GM12864 (cell line): ENCODE data around the gene TBRG4.

Experiments used
- DNase-seq: peaks from one replicate; pipeline ENCODE4 v3.0.0-alpha.2; 2011; ENCODE audit warnings: low read depth
- H3K4me3 ChIP-seq: 2 replicates; pipeline ENCODE4 v1.5.1; 2011; ENCODE audit warnings: mild to moderate bottlenecking, low read depth, low read length, control low read depth
- TF ChIP-seq, protein P1 (sequence below): IDR thresholded peaks from 2 replicates; pipeline ENCODE4 v1.5.1; 2011; ENCODE audit warnings: low read depth, mild to moderate bottlenecking, moderate library complexity, low read length, control low read depth, inconsistent platforms; ENCODE audit errors: missing control alignments

Gene TBRG4

DNA sequence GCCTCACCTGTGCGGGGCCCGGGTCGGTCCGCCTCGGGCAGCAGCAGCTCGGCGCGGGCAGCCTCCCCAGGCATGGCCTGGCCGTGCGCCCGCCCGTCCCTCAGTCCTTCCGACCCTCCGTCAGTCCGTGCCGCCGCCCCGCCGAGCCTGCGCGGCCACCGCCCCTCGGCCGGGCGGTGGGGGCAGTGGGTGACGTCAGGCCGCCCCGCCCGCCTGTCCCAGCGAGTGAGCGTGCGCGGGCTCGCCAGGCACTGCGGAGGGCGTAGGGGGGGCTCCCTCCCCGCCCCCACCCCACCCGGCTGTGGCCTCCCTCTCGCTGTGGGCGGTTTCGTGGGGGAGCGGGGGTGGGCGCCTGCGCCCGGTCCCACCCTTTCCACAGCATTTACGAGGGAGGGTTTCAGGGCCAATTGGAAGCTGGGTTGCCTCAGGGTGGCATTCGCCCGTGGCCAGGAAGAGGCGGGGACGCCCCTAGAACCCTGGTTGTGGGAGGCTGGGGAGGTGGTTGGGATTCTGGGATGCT is 22.6 kb downstream of the TBRG4 start, which contains the start of gene NACAD:
NACAD (minus strand) TSS at position 149 of the 520 bp plus-strand sequence; CDS start at position 74, 75 bp downstream.
- TF ChIP-seq, protein P1, sequence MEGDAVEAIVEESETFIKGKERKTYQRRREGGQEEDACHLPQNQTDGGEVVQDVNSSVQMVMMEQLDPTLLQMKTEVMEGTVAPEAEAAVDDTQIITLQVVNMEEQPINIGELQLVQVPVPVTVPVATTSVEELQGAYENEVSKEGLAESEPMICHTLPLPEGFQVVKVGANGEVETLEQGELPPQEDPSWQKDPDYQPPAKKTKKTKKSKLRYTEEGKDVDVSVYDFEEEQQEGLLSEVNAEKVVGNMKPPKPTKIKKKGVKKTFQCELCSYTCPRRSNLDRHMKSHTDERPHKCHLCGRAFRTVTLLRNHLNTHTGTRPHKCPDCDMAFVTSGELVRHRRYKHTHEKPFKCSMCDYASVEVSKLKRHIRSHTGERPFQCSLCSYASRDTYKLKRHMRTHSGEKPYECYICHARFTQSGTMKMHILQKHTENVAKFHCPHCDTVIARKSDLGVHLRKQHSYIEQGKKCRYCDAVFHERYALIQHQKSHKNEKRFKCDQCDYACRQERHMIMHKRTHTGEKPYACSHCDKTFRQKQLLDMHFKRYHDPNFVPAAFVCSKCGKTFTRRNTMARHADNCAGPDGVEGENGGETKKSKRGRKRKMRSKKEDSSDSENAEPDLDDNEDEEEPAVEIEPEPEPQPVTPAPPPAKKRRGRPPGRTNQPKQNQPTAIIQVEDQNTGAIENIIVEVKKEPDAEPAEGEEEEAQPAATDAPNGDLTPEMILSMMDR = no peak
- H3K4me3 ChIP-seq = no peak within 1 kb of the TSS
- no peak for DNase-seq

DNA sequence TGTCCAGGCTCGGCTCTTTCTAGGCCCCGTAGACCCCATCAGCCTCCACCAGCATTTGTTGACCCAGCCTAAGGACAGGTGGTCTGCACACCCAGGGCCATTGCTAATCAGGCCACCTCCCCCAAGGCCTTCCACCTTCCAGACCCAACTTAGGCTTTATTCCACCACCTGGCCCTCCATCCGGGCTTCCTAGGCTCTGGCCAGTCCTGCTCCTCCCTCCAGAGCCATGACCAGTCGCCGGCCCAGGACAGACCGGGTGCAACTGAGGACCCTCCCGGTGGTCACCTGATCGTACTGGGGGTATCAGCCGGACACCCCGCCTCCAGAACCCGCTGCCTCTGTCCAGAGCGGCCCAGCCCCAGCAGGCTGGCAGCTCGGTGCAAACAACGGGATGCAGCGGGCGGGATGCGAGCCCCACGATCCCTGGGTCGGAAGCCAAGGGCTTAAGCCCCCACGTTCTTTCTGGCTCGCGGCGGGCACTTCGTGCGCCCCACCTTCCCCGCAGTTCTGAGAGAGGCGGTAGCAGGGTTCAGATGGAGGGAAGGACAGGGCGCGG is 23.3 kb downstream of the TBRG4 start:
- H3K4me3 ChIP-seq = no peak overlapping the region
- TF ChIP-seq, protein P1 = no peak
- no peak for DNase-seq

DNA sequence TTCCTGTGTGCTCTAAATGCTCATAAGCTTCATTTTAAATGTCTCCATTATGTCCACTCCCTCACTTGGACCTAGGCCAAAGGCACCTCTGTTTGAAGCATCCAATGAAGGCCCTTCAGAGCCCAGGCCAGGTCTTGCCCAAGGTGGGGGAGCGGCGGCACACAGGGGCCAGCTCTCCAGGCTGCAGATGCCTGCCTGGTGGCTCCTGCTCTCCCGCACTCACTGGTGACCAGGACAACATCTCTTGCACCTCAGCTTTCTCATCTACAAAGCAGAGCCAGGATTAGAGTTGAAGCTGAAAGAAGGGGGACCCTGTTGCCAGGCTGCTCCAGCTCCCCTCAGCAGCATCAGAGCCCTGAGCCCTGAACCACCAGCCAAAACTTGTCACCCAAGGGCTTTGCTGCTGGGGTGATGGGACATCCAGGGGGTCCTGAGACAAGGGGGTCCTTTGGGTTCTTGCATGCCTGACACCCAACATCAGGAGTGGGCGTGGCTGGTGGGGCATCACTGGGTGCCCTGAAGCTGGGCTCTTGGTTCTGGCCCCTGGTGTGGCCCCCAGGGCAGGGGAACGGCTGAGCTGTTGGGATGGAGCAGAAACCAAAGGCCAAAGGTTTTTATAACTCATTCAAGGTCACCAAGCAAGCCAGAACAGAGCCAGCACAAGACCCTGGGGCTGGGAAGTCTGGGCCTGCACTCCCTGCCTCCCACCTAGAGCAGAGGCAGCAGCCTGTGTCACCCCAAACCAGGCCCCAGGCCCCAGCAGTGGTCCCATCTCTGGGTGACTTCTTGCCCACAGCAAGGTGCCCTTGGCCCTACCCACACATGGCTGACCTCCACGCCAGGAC is 24.0 kb downstream of the TBRG4 start:
- no peak overlapping the region for H3K4me3 ChIP-seq
- DNase-seq = no peak
- TF ChIP-seq, protein P1 = no peak

DNA sequence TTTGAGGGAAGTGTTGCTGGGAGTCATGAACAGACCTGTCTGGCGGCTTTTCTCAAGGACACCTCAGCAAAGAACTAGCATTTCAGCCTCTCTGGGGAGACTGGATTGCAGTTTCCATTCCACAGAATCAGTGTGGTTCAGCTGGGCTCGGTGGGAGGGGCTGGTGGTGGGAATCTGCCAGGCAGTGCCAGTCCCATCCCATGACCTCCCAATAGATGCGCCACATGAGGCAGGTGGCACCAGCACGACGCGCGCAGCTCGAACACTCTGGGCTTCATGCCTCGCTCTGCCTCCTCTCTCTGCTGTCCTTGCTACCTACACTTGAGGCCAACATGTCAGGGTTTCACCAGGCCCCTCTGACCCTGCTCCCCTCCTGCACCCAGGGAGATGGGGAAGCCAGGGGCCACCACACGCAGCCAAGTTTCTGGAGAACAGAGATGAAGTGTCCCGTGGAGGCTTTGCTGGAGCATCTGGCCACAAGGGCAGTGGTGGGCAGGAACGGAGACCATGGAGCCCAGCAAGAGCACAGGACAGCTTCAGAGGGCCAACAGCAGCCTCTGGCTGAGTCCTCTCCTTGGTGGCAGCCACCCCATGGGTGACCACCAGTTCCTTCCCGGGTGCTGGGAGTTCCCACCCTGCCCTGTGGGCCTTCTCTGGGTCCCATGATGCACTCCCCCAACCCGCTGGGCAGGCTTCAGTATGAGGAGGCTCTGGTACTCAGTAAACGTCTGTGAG is 25.0 kb downstream of the TBRG4 start:
- TF ChIP-seq, protein P1 = no peak
- DNase-seq = no peak
- H3K4me3 ChIP-seq = no peak overlapping the region

DNA sequence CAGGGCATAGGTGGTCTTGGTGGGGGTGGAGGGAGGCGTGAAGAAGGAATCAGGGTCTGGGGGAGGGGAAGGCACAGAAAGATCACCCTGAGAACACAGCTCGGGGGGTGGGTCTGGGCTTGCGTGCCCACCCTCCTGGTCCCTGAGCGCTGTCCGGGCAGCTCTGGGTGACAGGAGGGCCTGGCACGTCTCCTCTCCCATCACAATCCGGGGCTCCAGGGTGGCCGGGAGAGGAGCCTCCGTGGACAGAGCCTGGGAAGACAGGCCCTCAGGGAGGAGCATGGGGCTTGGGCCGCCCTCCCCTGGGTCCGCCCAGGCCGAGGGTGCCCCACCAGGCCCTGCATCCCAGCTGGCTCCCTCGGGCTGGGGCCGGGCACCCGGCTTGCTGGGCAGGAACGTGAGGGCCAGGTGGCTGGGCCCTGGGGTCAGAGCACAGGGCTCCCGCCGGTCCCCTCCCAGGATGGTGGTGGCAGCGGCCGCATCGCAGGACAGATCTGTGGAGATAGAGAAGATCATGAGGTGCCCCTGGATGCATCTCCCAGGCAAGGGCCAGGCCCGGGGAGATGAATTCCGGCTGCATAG is 25.8 kb downstream of the TBRG4 start:
- no peak for DNase-seq
- TF ChIP-seq, protein P1 = no peak
- no peak overlapping the region for H3K4me3 ChIP-seq

DNA sequence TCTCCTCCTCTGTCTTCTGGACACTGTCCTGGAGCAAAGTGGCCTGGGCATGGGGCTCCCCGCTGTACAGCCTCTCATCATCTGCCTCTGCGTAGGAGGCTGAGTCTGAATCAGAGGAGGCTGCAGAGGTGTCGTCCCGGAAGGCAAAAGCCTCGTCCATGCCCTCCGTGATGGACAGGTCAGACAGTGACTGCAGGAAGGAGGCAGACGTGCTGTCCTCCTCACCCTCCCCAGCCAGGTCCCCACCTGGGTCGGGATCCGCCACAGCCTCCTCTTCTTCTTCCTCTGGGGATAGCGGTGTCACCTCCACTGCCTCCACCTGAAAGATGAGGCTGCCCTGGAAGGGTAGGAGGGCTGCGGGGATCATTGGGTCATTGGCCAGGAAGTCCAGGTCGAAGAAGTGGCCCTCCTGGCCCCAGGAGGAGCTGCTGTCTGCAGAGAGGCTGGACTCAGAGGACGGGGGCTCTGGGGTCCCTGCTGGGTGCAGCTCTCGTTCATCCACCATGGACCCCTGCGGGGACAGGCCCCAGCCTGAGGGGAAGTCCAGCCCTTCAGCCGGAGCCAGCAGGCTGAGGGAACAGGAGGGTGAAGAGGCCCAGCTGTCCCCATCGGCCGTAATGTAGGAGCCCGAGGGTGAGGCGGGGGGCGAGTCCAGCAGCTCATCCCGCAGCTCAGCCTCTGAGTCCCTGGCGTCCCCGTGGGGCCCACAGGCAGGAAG is 26.4 kb downstream of the TBRG4 start:
- TF ChIP-seq, protein P1 = no peak
- H3K4me3 ChIP-seq = no peak overlapping the region
- DNase-seq = no peak
